ENCODE measurements around the gene MUC13.

GRCh38 chr3:124884474-124885101, 50.0 kb downstream of the MUC13 start:
- TF ChIP-seq TARDBP (IDR thresholded peaks at IDR 0.05) (no peak), FOXK2 (IDR thresholded peaks at IDR 0.05) (no peak), NFRKB (IDR thresholded peaks at IDR 0.05) (no peak), BHLHE40 (IDR thresholded peaks at IDR 0.05; ENCODE audit: borderline replicate concordance) (no peak), HDGF (IDR thresholded peaks at IDR 0.05; ENCODE audit: borderline replicate concordance) (no peak), FOXM1 (IDR thresholded peaks at IDR 0.05; ENCODE audit: borderline replicate concordance) (no peak), ELF4 (IDR thresholded peaks at IDR 0.05) (no peak), FOXA1 (IDR thresholded peaks at IDR 0.05) (no peak), SUZ12 (IDR thresholded peaks at IDR 0.05) (no peak)

Data from HEK293T (cell line).